ENCODE results near the gene HDAC4. TPM values are rescaled to one million over a fixed set of nuclear protein-coding genes. Genes with fewer than 3 reads are reported as not detected.

HDAC4 gene
- total and polyA plus RNA-seq, 2 experiments from 2014 or later: 8.1 to 41.8 TPM

DNA sequence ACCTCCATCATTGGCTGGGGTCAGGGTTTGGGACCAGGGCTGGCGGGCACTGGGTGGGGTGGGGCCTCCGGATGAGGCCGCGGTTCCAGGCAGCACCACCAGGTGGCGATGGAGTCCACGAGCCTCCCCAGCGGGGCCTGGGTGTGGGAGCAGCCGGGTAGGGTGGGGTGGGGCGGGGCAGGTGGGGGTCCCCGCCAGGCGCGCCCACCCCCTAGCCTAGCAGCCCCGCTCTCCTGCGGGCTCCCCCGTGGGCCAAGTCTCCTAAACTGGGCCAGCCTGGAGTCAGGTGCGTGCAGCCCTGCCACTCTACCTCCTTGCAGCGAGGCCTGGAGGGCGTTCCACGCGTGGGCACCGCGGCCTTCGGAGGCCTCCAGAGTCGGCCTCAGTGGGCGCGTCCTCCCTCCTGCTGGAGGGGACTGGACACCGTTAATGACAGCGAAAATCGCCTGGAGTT, 365.4 kb downstream of the HDAC4 start:
- ATAC-seq: peak; percentile 91
- TF ChIP-seq, protein P1, sequence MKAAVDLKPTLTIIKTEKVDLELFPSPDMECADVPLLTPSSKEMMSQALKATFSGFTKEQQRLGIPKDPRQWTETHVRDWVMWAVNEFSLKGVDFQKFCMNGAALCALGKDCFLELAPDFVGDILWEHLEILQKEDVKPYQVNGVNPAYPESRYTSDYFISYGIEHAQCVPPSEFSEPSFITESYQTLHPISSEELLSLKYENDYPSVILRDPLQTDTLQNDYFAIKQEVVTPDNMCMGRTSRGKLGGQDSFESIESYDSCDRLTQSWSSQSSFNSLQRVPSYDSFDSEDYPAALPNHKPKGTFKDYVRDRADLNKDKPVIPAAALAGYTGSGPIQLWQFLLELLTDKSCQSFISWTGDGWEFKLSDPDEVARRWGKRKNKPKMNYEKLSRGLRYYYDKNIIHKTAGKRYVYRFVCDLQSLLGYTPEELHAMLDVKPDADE (IDR thresholded peaks at IDR 0.05): no peak
- TF ChIP-seq, protein P2, sequence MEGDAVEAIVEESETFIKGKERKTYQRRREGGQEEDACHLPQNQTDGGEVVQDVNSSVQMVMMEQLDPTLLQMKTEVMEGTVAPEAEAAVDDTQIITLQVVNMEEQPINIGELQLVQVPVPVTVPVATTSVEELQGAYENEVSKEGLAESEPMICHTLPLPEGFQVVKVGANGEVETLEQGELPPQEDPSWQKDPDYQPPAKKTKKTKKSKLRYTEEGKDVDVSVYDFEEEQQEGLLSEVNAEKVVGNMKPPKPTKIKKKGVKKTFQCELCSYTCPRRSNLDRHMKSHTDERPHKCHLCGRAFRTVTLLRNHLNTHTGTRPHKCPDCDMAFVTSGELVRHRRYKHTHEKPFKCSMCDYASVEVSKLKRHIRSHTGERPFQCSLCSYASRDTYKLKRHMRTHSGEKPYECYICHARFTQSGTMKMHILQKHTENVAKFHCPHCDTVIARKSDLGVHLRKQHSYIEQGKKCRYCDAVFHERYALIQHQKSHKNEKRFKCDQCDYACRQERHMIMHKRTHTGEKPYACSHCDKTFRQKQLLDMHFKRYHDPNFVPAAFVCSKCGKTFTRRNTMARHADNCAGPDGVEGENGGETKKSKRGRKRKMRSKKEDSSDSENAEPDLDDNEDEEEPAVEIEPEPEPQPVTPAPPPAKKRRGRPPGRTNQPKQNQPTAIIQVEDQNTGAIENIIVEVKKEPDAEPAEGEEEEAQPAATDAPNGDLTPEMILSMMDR (conservative IDR thresholded peaks at IDR 0.05; ENCODE audit: low read depth in 2 of 2): peak; percentile 47 to 78
- no peak for TF ChIP-seq JUNB (IDR thresholded peaks at IDR 0.05; ENCODE audit: unreplicated experiment)
- Mint-ChIP-seq H3K4me1 (no peaks in the 10 kb centered on the region), H3K27ac (no peak overlapping the region), H3K4me3 (no peak overlapping the region), H3K9me3 (no peaks in the 10 kb centered on the region), H3K27me3 (ENCODE audit: insufficient read depth, low read depth, poor library complexity) (peaks cover 7% of the 10 kb centered on the region), H3K36me3 (ENCODE audit: low read depth) (no peaks in the 10 kb centered on the region)
- Histone ChIP-seq H3K9me2 (ENCODE audit: insufficient read depth) (no peaks in the 10 kb centered on the region), H3K4me3 (no peak overlapping the region), H3K27me3 (ENCODE audit: insufficient read depth) (no peaks in the 10 kb centered on the region), H3K4me2 (no peak overlapping the region), H4K20me1 (replicated peaks; ENCODE audit: insufficient read depth) (no peaks in the 10 kb centered on the region), H3K4me1 (ENCODE audit: insufficient read depth) (no peaks in the 10 kb centered on the region), H2AFZ (no peak overlapping the region), H3K79me2 (replicated peaks; ENCODE audit: insufficient read depth) (no peaks in the 10 kb centered on the region), H3F3A (replicated peaks; ENCODE audit: low read depth) (no peaks in the 10 kb centered on the region), H3K36me3 (ENCODE audit: insufficient read depth) (no peaks in the 10 kb centered on the region), H3K27ac (ENCODE audit: low read depth) (no peak overlapping the region)
- DNase-seq (ENCODE audit: low spot score): peak; percentile 73

DNA sequence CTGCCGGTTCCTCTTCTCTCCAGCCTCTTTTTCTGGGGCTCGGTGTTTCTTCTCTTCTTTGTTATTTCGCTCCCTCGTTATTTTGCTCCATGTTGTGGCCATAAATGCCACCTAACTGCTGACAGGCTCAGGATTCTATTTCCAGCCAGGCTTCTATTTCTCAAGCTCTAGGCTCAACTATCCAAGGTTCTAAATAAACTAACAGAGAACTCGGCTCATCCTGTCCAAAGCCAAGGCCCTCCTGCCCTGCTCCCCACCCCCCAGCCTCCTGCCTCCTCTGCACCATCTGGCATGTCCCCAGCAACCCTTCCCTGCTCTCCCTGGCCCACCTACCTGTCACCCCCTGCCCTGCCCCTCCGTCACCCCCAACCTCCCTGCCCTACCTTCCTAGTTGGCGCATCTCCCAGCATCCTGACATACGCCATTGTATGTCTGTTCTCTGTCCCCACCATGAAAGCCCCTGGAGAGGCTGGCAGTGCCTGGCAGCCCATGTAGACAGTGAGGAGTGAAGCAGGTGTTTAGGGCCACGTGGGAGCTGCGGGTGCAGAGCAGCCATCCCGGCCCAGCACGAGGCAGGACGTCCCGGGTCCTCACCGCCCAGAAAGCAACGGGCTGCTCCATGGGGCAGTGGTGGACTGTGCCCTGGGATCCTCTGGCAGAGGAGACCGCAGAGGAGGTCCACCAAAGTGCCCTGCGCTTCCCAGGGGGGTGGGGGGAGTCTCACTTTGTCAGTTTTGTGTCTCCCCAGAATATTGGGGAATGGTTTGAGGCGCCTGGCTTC, 366.1 kb downstream of the HDAC4 start:
- Mint-ChIP-seq H3K4me1 (no peaks in the 10 kb centered on the region), H3K27ac (no peak overlapping the region), H3K4me3 (no peak overlapping the region), H3K36me3 (ENCODE audit: low read depth) (no peaks in the 10 kb centered on the region), H3K9me3 (no peaks in the 10 kb centered on the region), H3K27me3 (ENCODE audit: insufficient read depth, low read depth, poor library complexity) (peaks cover 4% of the 10 kb centered on the region)
- no peaks in the 10 kb centered on the region for H3K4me1 ChIP-seq (ENCODE audit: insufficient read depth)
- 0 out of 2 replicates have a peak overlapping the region, but pooled peaks have one; percentile 32 for H2AFZ ChIP-seq
- no peaks in the 10 kb centered on the region for H3K36me3 ChIP-seq (ENCODE audit: insufficient read depth)
- ATAC-seq (peak; percentile 30), DNase-seq (ENCODE audit: low spot score) (no peak)
- no peaks in the 10 kb centered on the region for H3K9me2 ChIP-seq (ENCODE audit: insufficient read depth)
- no peaks in the 10 kb centered on the region for H4K20me1 ChIP-seq (replicated peaks; ENCODE audit: insufficient read depth)
- no peaks in the 10 kb centered on the region for H3F3A ChIP-seq (replicated peaks; ENCODE audit: low read depth)
- no peaks in the 10 kb centered on the region for H3K27me3 ChIP-seq (ENCODE audit: insufficient read depth)
- H3K4me2 ChIP-seq: no peak overlapping the region
- no peaks in the 10 kb centered on the region for H3K79me2 ChIP-seq (replicated peaks; ENCODE audit: insufficient read depth)
- H3K27ac ChIP-seq (ENCODE audit: low read depth): no peak overlapping the region
- H3K4me3 ChIP-seq: no peak overlapping the region
- no peak for TF ChIP-seq JUNB (IDR thresholded peaks at IDR 0.05; ENCODE audit: unreplicated experiment)
- TF ChIP-seq ZNF114 (CRISPR knock-in tag; IDR thresholded peaks at IDR 0.05): no peak
- TF ChIP-seq, protein P3, sequence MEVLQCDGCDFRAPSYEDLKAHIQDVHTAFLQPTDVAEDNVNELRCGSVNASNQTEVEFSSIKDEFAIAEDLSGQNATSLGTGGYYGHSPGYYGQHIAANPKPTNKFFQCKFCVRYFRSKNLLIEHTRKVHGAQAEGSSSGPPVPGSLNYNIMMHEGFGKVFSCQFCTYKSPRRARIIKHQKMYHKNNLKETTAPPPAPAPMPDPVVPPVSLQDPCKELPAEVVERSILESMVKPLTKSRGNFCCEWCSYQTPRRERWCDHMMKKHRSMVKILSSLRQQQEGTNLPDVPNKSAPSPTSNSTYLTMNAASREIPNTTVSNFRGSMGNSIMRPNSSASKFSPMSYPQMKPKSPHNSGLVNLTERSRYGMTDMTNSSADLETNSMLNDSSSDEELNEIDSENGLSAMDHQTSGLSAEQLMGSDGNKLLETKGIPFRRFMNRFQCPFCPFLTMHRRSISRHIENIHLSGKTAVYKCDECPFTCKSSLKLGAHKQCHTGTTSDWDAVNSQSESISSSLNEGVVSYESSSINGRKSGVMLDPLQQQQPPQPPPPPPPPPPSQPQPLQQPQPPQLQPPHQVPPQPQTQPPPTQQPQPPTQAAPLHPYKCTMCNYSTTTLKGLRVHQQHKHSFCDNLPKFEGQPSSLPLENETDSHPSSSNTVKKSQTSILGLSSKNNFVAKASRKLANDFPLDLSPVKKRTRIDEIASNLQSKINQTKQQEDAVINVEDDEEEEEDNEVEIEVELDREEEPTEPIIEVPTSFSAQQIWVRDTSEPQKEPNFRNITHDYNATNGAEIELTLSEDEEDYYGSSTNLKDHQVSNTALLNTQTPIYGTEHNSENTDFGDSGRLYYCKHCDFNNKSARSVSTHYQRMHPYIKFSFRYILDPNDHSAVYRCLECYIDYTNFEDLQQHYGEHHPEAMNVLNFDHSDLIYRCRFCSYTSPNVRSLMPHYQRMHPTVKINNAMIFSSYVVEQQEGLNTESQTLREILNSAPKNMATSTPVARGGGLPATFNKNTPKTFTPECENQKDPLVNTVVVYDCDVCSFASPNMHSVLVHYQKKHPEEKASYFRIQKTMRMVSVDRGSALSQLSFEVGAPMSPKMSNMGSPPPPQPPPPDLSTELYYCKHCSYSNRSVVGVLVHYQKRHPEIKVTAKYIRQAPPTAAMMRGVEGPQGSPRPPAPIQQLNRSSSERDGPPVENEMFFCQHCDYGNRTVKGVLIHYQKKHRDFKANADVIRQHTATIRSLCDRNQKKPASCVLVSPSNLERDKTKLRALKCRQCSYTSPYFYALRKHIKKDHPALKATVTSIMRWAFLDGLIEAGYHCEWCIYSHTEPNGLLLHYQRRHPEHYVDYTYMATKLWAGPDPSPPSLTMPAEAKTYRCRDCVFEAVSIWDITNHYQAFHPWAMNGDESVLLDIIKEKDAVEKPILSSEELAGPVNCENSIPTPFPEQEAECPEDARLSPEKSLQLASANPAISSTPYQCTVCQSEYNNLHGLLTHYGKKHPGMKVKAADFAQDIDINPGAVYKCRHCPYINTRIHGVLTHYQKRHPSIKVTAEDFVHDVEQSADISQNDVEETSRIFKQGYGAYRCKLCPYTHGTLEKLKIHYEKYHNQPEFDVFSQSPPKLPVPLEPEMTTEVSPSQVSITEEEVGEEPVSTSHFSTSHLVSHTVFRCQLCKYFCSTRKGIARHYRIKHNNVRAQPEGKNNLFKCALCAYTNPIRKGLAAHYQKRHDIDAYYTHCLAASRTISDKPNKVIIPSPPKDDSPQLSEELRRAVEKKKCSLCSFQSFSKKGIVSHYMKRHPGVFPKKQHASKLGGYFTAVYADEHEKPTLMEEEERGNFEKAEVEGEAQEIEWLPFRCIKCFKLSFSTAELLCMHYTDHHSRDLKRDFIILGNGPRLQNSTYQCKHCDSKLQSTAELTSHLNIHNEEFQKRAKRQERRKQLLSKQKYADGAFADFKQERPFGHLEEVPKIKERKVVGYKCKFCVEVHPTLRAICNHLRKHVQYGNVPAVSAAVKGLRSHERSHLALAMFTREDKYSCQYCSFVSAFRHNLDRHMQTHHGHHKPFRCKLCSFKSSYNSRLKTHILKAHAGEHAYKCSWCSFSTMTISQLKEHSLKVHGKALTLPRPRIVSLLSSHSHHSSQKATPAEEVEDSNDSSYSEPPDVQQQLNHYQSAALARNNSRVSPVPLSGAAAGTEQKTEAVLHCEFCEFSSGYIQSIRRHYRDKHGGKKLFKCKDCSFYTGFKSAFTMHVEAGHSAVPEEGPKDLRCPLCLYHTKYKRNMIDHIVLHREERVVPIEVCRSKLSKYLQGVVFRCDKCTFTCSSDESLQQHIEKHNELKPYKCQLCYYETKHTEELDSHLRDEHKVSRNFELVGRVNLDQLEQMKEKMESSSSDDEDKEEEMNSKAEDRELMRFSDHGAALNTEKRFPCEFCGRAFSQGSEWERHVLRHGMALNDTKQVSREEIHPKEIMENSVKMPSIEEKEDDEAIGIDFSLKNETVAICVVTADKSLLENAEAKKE (CRISPR knock-in tag; IDR thresholded peaks at IDR 0.05): no peak
- TF ChIP-seq ZNF331 (CRISPR knock-in tag; IDR thresholded peaks at IDR 0.05; ENCODE audit: low read depth): no peak
- TF ChIP-seq CREB1 (CRISPR knock-in tag; IDR thresholded peaks at IDR 0.05; ENCODE audit: low read depth): no peak
- no peak for TF ChIP-seq EZH2 (IDR thresholded peaks at IDR 0.05; ENCODE audit: low read depth, unreplicated experiment)
- TF ChIP-seq POLR2AphosphoS5 (IDR thresholded peaks at IDR 0.05; ENCODE audit: low read depth): no peak
- TF ChIP-seq, protein P1 (IDR thresholded peaks at IDR 0.05): no peak
- no peak for TF ChIP-seq NANOG (IDR thresholded peaks at IDR 0.05; ENCODE audit: borderline replicate concordance)
- TF ChIP-seq STAT1 (IDR thresholded peaks at IDR 0.05; ENCODE audit: unreplicated experiment): no peak

Data from GM23338 (cell line).